HG03439 (cell line): ENCODE data around the gene TAP1.

Experiments
- ATAC-seq: cut with Tn5 transposase; IDR thresholded peaks from one replicate; pipeline ENCODE4 v1.9.1; 2021; ENCODE audit warnings: mild to moderate bottlenecking, moderate library complexity; ENCODE audit not compliant: unreplicated experiment

TAP1 gene

DNA sequence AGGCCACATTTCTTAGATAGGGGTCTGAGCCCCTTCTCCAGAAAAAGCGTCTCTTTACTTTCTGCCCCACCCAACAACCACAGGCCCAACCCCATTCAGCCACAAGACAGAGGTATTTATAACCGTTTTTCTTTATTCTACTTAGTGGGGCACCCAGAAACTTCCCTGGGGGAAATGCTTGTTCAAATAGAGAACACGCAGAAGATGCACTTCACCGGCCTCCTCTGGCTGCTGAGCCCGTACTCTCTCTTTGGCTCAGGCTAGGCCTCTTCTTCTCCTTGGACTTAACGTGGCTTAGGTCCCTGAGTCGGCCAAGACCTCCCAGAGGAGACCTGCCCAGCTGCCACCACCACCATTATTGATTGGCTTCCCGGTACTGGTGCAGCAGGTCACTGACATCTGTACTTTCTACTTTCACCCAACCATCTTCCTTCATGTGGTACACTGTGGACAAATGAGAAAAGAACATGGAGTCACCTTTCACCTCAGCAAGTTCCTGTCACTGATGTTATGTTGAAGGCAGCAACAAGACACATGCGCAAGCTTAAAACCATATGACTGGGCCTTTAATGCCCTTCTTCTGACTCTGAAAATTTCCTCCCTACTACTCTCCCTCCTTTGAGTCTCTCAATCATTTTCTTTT is 12.8 kb downstream of the TAP1 start:
- ATAC-seq = no peak

GRCh38 chr6:32839356-32839755 is 14.1 kb downstream of the TAP1 start:
- ATAC-seq = no peak

DNA sequence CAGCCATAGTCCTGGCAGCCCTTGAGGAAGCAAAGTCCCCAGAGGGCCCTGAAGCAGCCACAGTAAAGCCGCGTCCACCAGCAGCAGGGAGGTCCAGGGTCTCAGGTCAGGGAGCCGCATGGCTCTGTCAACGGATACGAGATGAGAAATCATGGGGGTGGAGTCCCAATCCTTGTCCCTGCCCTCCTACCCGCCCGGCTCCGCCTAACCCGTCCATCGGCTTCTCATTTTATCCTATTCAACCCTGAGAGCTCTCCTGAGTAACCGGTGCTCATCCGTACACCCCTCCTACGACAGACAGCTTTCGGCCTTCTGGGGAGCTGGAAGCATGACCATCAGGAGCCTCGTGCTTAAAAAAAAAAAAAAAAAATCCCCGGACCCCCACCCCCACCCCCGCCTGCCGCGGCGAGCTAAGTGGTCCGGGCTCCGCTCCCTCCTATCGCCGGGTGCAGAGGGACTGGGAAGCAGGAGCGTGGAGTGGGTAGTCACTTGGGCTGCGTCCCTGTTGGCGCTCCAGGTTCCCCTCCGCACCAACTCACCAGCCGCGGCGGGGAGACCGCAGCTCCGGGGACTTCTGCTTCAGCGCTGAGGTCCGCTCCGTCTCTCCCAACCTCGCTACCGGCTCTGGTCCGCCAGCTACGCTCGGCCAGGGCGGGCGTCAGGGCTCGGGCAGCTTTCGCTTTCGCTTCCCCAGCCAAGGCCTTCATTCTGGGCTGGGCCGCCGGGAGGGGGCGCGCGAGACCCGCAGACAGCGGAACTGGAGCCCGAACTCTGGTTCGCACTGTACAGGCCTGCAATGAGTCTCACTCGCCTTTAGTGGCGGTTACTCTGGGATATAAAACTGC is 15.2 kb downstream of the TAP1 start, which contains the start of gene TAP2:
Gene TAP2 (minus strand): TSS at position 626 of the 845 bp plus-strand sequence. CDS start 506 bp downstream, at position 120.
- peak; percentile 82 for ATAC-seq

GRCh38 chr6:32837651-32838113 is 15.8 kb downstream of the TAP1 start:
- no peak for ATAC-seq

DNA sequence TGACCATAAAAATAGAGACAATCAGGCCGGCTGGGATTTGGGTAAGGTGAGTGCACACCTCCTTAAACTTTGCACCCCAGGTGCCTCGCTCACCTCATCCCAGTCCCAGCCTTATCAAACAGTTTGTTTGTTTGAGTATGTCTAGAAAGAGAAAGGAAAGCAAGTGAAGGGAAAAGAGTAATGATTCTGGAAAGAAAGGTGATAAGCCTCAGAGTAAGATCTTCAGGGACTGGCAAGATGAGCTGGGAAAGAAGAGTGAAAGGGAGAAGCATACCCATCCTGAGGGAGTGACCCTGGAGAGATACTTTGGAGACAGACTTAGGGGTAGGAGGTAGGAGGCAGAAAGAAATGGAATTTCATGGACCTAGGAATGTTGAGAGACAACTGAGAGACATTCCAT is 16.6 kb downstream of the TAP1 start:
- no peak for ATAC-seq

GRCh38 chr6:32835167-32835893 is 18.2 kb downstream of the TAP1 start:
- no peak for ATAC-seq

- no peak for ATAC-seq
These were observed 19.8 kb downstream of the TAP1 start for GRCh38 chr6:32833664-32834063.

GRCh38 chr6:32832535-32832934 is 21.0 kb downstream of the TAP1 start:
- no peak for ATAC-seq

GRCh38 chr6:32830936-32831335 is 22.6 kb downstream of the TAP1 start:
- no peak for ATAC-seq

GRCh38 chr6:32830017-32830416 is 23.5 kb downstream of the TAP1 start:
- no peak for ATAC-seq

- ATAC-seq = no peak
These were observed 24.0 kb downstream of the TAP1 start for GRCh38 chr6:32829495-32829894.

DNA sequence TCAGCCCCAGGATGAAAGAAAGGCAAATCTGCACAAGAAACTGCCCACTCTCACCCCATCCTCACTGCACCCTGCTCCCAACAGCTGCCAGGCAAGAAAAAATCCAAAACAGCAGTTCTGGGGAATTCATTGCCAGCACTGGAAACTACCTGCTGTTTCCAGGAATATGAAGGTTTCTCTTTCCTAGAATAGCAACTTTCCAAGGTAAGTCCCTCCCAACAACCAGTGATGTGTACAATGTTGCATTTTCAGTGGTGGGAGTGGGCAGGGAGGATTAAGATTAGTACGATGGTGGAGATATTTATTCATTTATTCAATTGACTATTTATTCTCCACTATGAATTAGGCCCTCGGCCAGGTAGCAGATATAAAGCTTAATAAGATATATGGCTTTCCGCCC is 26.5 kb downstream of the TAP1 start:
- no peak for ATAC-seq

DNA sequence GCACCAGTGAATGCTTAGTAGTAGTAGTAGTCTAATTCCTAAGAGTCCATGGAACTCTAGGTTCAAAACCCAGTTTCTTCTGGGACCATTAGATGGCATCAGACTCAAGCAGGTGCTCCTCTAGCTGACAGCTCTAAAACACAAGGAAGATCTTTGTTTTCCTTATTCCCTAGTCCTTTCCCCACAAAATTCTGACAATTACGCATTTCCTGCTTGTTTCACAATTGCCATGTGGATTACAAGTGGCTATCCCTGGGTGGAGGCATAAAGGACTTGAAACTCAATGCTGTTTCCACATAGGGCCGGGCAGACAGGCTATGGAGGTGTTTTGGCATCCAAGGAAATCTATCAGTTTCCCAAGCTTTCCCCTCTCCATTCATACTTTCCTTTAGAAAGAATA is 27.5 kb downstream of the TAP1 start:
- ATAC-seq = no peak

DNA sequence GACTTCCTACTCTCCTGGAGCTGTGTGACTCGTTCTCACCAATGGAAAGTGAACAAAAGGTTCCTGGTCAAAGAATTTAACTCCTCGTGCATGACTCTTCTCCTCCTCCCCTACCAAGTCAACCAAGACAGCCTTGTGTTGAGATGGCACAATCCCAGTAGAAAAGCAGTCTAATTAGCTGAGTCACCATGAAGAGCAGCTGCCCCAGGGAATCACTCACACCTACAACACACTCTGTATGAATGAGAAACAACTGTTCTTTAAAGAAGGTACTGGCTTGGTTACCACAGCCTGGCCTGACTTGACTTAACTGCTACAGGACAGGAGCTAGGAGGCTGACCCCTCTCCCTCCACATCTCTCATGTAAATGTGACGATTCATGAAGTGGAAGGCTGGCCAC is 33.8 kb downstream of the TAP1 start:
- ATAC-seq = no peak

DNA sequence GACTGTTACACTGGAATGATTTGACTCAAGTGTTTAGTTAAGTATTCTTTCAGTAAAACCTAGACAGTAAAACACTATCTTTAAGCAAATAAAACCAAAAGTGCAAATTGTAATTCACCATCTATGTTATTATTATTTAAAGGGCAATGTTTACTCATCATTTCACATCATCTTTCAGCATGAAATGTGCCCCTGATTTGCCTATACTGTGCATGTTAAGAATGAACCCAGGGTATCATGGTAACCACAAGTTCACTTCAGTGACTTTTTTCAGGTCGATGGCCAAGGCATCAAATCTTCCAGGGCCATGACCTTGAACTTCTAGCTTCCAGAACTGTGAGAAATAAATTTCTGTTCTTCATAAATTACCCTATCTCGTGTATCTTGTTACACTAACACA is 34.6 kb downstream of the TAP1 start:
- no peak for ATAC-seq

DNA sequence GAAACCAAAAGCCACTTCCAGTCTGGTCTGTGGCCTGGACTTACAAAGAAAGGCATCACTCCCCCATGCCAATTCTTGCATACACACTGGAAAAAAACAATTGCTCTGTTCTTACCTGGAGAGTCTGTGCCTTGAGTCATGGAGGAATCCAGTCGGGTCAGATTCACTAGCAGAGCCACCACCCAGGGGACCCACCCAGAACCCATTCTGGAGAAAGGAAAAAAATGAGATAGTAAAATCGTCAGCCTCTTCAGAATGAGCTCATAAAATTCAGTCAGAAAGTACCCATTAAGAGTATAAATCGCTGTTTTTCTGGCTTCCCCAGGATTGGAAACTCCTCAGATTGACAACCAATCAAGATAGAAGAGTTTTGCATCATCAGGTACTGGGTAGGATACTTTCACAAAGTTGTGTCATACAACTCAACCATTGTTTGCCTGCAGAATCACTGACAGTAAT is 36.7 kb downstream of the TAP1 start, which contains the start of gene HLA-DOB:
Gene HLA-DOB (minus strand): TSS at position 257 of the 459 bp plus-strand sequence. CDS start 51 bp downstream, at position 206.
- ATAC-seq = peak; percentile 53

DNA sequence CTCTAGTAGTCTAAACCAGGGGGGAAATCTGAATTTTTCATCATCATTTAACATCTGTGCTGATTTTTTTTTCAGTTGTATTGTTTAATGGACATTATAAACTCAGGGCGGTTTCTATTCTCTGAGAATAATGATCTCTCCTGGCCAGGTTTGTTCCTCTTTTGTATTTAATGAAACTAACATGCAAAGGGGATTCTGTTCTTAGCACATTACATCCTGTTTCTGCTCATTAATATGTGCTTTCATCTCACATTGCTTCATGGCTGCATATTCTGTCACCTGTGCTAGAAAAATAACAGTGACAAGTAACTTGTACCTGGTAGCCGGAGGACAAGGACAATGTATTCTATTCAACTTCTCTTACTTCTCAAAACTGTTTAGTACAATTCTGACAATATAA is 37.5 kb downstream of the TAP1 start:
- peak; percentile 42 for ATAC-seq

- ATAC-seq = no peak
These were observed 38.4 kb downstream of the TAP1 start for GRCh38 chr6:32815115-32815514.

GRCh38 chr6:32814145-32814544 is 39.4 kb downstream of the TAP1 start:
- no peak for ATAC-seq

GRCh38 chr6:32809171-32809570 is 44.3 kb downstream of the TAP1 start:
- no peak for ATAC-seq

GRCh38 chr6:32807020-32807580 is 46.4 kb downstream of the TAP1 start:
- ATAC-seq = no peak
